HG03095 (cell line): ENCODE measurements around the gene ADGRV1.
"Not testable (repeated sequence)": the region's sequence is repeated elsewhere in the genome, so short reads cannot be mapped to it uniquely, and the experiment has no call there.

Experiments used
- ATAC-seq: cut with Tn5 transposase; IDR thresholded peaks from one replicate; pipeline ENCODE4 v1.9.1; 2021; ENCODE audit warnings: moderate library complexity; ENCODE audit not compliant: unreplicated experiment

Gene ADGRV1

DNA sequence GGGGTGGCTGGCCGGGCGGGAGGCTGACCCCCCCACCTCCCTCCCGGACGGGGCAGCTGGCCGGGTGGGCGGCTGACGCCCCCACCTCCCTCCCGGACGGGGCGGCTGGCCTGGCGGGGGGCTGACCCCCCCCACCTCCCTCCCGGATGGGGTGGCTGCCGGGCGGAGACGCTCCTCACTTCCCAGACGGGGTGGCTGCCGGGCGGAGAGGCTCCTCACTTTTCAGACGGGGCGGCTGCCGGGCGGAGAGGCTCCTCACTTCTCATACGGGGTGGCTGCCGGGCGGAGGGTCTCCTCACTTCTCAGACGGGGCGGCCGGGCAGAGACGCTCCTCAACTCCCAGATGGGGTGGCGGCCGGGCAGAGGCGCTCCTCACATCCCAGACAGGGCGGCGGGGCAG is 37.2 kb downstream of the ADGRV1 start:
- not testable (repeated sequence) for ATAC-seq

DNA sequence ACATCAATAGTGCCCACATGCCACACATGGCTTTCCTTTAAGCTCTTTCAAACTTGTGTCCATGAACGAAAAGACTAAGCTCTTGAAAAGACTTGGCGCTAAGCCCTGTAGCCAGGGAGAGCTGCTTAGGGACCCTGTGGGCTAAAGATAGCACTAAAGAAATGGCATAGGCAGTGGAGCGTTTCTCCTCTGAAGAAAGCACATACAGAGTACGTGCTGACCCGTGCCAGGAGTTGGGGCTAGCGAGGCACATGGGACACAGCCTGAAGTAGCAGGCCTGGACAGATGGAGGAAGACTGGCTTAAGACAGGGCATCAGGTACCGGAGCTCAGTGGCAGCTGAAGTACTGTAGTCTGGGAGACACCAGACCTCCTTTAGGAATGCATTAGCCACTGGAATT is 39.7 kb downstream of the ADGRV1 start:
- no peak for ATAC-seq

DNA sequence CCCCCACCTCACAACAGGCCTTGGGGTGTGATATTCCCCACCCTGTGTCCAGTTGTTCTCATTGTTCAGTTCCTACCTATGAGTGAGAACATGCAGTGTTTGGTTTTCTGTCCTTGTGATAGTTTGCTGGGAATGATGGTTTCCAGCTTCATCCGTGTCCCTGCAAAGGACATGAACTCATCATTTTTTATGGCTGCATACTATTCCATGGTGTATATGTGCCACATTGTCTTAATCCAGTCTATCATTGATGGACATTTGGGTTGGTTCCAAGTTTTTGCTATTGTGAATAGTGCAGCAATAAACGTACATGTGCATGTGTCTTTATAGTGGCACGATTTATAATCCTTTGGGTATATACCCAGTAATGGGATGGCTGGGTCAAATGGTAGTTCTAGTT is 41.7 kb downstream of the ADGRV1 start:
- not testable (repeated sequence) for ATAC-seq

DNA sequence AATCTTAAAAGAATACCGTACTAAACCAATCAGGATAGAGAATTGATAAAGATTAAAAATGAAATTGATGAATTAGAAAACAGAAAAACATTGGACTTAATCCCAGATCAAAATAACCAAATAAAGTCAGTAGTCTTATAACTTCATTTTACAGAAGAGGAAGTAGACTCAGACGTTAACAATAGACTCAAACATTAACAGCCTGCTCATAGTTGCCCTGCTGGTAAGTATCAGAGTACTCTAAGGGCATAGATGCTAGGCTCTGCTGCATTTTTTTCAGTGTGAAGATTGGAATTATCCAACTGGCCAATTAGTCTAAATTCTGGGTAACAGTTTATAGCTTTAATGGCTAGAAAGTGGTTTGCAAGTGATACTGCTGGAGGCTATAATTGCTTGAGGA is 42.9 kb downstream of the ADGRV1 start:
- no peak for ATAC-seq

DNA sequence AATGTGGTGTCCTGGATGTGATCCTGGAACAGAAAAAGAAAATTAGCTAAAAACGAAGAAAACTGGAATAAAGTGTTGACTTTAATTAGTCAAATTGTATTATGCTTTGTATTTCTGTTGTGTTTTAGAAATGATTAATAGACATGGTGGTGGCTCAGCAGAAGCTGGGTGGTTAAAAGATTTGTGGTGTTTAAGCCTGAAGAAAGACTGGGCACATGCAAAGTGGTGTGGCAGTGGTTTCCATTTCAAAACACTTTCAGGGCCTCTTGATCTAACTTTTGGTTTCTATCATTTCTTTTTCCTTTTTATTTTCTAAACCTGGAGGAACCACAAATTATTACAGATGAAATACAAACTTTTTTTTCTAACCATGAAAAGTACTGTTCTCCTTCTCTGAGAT is 44.1 kb downstream of the ADGRV1 start:
- no peak for ATAC-seq

DNA sequence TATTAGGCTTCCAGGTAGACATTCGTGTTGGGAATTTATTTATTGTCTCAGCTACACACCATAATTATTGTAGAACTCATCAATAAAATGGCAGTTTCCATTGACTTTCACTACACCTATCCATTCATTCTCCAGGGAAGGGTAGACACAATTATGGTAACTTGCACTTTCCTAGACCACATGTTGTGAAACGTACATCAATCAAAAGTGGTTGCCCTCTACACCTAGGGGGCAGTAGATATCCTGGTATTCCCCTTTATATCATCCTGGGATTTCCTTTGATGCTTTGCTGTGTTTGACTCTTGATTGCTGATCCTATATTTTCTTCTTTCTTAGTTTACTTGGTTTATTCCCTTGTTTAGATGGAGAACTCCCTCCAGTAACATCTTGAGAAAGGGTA is 47.9 kb downstream of the ADGRV1 start:
- no peak for ATAC-seq

DNA sequence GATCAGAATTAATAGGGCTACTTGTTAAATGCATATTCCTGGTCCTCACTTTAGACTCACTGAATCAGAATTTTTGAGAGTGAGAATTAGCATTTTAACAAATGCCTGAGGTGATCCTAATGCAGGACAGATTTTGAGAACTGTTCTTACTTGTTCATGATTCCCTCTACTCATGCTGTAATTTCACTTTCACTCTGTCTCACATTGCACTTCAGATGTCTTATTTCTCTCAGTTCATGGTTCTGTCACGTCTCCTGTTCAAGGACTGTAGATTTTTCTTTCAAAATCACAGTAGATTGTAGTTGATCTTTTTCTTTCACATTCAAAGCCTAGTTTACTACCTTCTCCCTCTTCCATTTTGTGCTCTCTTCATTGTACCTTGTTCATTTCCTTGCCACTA is 54.3 kb downstream of the ADGRV1 start:
- ATAC-seq, result peak; percentile 95

DNA sequence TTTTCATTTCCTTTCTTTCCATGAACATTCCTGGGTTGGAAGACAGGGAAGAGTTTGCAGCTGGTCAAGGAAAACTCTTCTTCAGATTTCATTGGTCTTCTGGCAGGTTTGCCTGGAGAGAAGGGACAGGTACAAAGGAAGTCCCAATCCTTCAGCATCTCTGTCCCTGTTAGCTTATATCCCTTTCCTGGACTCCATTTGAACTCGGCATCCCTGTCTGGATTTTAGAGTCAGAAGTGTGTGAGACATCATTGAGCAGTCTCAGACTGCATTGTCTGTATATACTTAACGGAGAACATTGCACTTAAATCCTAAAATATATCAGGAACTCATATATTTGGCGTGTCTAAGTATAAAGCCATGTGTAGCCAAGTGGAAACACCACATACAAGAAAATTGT is 54.9 kb downstream of the ADGRV1 start:
- ATAC-seq, result no peak

DNA sequence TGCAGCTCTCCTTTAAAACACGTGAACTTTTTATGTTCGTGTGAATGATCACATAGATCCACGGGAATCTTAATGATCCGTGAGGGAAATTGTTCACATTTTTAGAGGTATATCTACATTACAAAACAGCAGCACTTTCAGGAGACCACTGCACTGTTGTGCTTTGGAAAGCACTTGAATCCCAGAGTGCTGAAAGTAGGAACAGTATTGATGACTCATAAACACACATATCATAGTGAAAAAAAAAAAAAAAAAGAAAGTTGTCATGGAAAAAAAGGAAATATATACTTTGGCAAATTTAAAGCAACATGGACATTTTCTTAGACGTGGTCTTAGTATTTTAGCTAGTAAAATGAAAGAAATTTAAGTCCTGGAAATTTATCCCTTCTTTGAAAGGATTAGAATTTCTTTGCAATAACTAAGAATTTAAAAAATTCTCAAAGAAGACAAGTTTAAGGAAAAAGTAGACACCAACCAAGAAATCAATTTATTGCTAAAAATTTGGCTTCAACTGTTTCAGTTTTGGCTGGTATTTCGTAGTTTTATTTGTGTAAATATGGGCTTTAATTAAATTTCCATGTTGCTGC is 55.4 kb downstream of the ADGRV1 start:
- no peak for ATAC-seq

DNA sequence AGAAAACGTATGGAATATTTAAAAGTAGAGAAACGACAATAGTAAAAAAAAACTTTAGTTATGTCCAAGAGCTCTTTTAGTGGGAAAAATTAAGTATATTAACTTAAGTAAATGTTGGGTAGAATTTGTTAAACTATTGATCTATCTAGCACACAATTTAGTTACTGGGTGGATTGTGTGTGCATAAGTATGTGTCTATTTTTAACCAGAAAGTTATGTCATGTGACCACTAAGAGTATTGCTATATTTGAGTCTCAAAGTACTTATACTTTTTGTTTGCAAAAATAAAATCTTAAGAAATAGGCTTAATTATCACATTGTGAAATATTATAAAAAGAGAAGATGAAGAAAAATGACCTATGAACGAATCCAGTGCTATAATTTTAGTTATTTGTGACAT is 56.8 kb downstream of the ADGRV1 start:
- ATAC-seq, result no peak

DNA sequence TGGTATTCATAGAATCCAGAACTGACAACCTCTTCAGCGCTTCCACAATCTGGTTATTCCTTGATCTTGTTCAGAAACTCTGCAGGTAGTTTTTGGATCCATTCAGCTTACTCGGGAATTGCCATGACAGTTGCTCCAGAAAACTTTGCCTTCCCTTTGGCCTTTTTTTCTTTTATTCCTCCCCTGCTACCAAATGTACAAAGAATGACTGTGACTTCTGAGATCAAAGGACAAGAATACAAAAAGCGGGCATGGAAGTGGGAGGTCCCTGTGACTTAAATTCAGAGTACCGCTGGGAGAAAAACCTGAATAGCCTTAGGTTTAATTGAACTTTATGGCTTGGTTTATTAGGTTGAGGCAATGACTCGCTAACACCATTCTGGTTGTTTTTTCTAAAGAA is 59.5 kb downstream of the ADGRV1 start:
- no peak for ATAC-seq

DNA sequence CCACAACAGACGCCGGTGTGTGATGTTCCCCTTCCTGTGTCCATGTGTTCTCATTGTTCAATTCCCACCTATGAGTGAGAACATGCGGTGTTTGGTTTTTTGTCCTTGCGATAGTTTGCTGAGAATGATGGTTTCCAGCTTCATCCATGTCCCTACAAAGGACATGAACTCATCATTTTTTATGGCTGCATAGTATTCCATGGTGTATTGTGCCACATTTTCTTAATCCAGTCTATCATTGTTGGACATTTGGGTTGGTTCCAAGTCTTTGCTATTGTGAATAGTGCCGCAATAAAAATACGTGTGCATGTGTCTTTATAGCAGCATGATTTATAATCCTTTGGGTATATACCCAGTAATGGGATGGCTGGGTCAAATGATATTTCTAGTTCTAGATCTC is 61.2 kb downstream of the ADGRV1 start:
- not testable (repeated sequence) for ATAC-seq

DNA sequence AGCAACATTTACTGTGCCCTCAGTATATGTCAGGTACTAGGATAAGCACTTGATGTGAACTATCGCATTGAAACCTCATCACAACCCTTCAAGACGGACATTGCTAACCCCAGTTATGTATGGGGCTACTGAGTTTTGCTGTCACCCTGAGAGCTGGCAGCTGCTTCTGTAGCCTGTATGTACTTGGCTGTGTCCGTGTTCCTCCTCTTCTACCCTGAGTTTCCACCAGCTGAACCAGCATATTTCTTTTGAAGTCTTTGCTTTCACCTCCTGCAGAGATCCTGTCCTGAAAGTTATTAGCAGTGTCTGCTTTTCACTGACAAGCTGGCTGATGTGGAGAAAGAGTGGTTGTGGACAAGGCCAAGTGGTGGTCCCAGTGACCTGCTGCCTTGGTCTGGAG is 63.3 kb downstream of the ADGRV1 start:
- ATAC-seq, result no peak

DNA sequence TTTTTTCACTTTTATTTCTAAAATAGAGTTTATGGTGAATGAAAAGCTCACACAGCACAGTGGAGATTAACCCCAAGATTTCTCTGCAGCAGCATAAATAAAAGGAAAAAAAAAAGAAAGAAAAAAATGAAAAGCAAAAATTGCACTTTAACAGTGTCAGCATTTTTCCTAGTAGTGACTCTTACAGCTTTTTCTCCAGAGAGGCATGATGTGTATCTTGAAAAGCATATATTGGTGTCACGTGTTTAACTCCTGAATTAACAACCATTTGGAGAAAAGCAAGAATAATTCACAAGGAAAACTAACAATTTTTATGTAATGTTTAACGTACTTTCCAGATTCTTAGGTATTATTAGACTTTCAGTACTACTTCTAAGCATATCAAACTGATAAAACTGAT is 67.9 kb downstream of the ADGRV1 start:
- ATAC-seq, result no peak

DNA sequence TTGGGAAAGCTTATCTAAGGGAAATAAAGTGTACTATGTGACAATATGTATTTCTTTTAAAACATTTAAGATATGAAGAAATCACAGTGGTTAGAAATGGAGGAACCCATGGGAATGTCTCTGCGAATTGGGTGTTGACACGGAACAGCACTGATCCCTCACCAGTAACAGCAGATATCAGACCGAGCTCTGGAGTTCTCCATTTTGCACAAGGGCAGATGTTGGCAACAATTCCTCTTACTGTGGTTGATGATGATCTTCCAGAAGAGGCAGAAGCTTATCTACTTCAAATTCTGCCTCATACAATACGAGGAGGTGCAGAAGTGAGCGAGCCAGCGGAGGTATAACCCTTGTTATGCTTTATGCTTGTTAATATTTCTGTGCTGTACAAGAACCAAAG is 69.9 kb downstream of the ADGRV1 start:
- ATAC-seq, result no peak

DNA sequence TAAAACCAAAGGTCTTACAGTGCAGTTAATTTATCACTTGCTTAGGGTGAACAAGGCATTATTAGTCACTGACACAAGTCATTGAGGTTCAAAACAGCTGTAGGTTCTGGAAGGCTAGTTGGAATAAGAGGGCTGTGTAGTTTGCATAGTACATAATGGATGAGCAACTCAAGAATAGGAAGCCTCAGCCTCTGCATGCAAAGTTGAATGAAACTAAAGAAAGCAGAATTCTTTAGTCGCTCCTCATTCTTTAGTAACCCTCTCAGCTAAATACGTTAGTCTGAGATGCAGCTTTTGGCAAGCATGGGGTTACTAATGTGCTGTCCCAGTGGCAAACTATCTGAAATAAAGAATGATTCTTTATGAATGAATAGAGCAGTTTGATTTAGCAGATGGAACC is 74.2 kb downstream of the ADGRV1 start:
- ATAC-seq, result no peak

DNA sequence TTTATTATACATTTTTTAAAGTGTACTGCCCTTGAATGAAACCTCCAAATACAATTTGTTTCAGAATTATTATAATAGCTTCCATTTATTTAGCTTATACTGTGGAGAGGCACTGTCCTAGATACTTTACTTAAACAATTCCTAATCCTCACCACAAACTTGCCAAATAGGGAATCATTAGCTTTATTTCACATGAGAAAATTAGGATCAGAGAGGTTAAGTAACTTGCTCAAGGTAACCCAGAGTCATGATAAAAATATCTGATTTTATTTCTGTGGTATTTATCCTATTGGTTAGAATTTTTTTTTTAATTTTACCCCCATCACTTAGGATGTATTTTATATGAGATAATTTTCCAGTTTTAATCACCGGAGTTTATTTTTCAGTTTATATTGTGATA is 78.4 kb downstream of the ADGRV1 start:
- no peak for ATAC-seq

DNA sequence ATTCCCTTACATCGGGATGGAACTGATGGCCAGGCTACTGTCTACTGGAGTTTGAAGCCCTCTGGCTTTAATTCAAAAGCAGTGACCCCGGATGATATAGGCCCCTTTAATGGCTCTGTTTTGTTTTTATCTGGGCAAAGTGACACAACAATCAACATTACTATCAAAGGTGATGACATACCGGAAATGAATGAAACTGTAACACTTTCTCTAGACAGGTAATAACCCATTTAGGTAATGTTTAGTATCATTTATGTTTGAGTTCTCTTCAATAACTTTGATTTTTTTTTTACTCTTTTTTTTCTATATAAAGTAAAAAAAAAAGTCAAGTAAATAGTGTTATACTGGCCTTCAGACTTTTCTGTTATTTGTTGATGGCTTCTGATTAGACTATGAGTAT is 79.1 kb downstream of the ADGRV1 start:
- no peak for ATAC-seq

DNA sequence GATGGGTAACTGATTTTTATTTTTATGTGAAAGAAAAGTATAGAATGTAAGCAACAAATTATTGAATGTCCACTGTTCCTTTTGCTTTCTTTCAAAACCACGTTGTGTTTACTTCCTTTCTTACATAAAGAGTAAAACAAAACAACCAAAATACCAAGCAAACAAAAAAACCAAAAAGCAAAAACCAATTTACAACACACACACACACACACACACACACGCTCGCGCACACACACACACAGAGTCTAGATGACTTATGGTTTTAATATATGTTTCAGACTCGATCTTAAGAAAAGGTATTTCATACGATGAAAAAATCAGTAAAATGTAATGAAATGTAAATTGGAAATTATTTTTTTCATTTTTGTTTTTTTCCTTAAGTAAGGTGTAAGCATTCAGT is 80.3 kb downstream of the ADGRV1 start:
- no peak for ATAC-seq

DNA sequence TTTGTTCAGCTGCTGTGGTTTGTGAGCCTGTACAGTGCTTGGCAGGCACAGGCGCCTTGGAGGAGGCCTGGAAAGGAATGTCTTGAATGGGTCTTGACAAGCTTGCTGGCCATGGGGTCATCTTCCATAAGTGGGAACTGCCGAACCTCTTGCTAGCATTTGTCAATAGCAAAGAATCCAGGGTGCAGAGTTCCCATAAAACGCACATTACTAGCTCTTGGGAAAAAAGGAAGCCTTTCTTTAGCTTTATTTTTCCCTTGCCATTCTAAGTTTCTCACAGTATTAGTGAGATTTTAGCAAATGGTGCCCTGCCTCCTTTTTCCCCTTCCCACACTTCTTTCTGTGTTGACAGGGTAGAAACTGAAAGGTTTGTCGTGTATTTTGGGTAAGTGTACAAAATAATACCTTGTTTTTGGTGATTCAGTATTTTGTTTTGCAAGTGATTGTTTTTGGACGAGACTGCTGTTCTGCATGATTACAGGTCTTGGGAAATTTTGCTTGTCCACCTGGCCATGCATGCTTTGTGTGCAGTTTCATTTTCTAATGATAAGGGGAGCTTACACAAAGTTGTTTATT is 82.0 kb downstream of the ADGRV1 start:
- ATAC-seq, result no peak

DNA sequence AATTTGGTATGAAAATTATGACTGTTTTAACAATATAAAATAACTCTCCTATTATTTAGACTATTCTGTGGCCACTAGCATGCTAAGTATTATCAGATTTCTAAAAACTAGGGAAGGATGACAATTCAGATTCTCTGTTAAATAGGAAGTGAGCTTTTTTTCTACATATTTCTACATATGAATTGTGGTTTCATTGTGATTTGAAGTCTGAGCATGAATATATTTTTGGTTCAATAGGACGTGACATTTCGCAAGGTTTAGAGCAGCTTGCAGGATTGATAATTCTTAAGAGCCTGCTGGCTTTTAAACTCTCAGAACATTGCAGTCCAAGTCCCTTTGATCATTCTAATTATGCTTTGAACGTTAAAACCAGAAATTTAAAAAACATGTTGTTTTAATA is 82.9 kb downstream of the ADGRV1 start:
- ATAC-seq, result no peak

DNA sequence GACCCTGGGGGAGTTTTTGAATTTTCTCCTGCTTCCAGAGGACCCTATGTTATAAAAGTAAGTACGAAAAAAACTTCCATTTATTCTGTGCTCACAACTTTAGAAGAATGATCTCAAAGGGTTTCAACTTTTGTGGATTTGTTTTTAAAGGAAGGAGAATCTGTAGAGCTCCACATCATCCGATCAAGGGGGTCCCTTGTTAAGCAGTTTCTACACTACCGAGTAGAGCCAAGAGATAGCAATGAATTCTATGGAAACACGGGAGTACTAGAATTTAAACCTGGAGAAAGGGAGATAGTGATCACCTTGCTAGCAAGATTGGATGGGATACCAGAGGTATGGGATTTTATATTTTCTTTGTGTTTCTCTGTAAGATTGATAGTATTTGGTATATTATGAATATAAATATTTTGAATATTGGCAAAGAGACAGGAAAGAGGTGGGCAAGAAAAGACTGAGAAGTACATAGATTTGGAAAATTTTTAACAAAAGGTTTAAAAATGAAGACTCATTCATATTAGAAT is 84.2 kb downstream of the ADGRV1 start:
- no peak for ATAC-seq

DNA sequence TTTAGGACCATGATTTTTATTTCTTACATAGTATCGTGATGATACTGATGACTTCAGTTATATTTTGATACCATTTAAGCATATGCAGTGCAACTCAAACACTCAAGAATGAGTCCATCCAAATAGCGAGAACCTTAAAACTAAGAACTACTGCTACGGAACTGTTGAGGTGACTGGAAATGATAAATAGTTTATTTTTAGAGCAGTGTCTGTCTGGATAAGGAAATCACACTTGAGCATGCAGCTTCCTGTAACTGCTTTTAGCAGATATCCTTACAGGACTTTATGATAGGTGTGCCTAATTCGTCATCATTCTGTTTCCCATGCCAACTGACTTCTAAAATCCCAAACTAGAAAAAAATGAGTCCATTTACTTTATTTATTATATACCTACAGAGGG is 85.5 kb downstream of the ADGRV1 start:
- no peak for ATAC-seq
